B cell (primary cell): ENCODE measurements around the gene AKTIP. TPM values are rescaled to one million over a fixed set of nuclear protein-coding genes. Genes with fewer than 3 reads are reported as not detected.

Experiments
- ATAC-seq: fragments of 200-7000 bp; cut with Tn5 transposase; one replicate; pipeline ENCODE4 v1.10.0; 2021; ENCODE audit warnings: low read depth, mild to moderate bottlenecking, moderate number of reproducible peaks, moderate library complexity
- CTCF ChIA-PET: fragments of 350-600 bp; sonication (Branson Sonifier 250); formaldehyde crosslinking; loops from one replicate; lab custom pipeline; 2021; ENCODE audit warnings: antibody characterized with exemption, inconsistent platforms; lab: Charles Lee
- POLR2A ChIA-PET: fragments of 350-600 bp; sonication (Branson Sonifier 250); formaldehyde crosslinking; loops from one replicate; lab custom pipeline; 2021; ENCODE audit warnings: antibody characterized with exemption; lab: Charles Lee
- DNase-seq: peaks from one replicate; pipeline ENCODE4 v3.0.0; 2013
- H2AFZ ChIP-seq: 2 replicates; pipeline ENCODE4 v1.6.1; 2012; ENCODE audit warnings: mild to moderate bottlenecking, low read depth, low read length; ENCODE audit not compliant: insufficient read depth, poor library complexity, severe bottlenecking
- H3K27ac ChIP-seq, 2 donors: 1 replicate in 1 of 2; 2 replicates in 1 of 2; pipeline ENCODE4 v1.5.1; 2012 to 2013; ENCODE audit warnings: low read length in 2 of 2, mild to moderate bottlenecking in 2 of 2, moderate library complexity in 1 of 2
- H3K27me3 ChIP-seq, 4 experiments: fragments of 200-600 bp in 1 of 4; sonication (generic) in 1 of 4; replicated peaks in 1 of 4; 1 replicate in 2 of 4; 2 replicates in 2 of 4; pipeline versions ENCODE4 v1.6.1 to v1.7.0; 2013 to 2016; ENCODE audit warnings: low read length in 3 of 4, mild to moderate bottlenecking in 2 of 4, mixed read lengths in 1 of 4, moderate library complexity in 1 of 4; ENCODE audit not compliant: insufficient read depth in 4 of 4, control insufficient read depth in 3 of 4; ENCODE audit errors: control extremely low read depth in 1 of 4
- H3K36me3 ChIP-seq, 2 experiments: replicated peaks in 1 of 2; 1 replicate in 1 of 2; 2 replicates in 1 of 2; pipeline versions ENCODE4 v1.6.1 to v1.7.1; 2013; ENCODE audit warnings: low read length in 1 of 2; ENCODE audit not compliant: insufficient read depth in 2 of 2, control insufficient read depth in 1 of 2; ENCODE audit errors: control extremely low read depth in 1 of 2, extremely low read depth in 1 of 2
- H3K4me1 ChIP-seq, 2 donors: fragments of 200-600 bp in 1 of 2; sonication (generic) in 1 of 2; 1 replicate in 1 of 2; 2 replicates in 1 of 2; pipeline versions ENCODE4 v1.5.1 to v1.6.1; 2013 to 2017; ENCODE audit warnings: low read length in 2 of 2; ENCODE audit not compliant: control insufficient read depth in 2 of 2, insufficient read depth in 2 of 2
- H3K4me2 ChIP-seq: replicated peaks from 2 replicates; pipeline ENCODE3; 2012; ENCODE audit warnings: mild to moderate bottlenecking, low read depth, low read length; ENCODE audit not compliant: poor library complexity, severe bottlenecking
- H3K4me3 ChIP-seq, 5 experiments: fragments of 200-600 bp in 1 of 5; sonication (generic) in 1 of 5; 1 replicate in 3 of 5; 2 replicates in 2 of 5; pipeline versions ENCODE4 v1.5.1 to v1.7.0; 2011 to 2016; ENCODE audit warnings: low read length in 4 of 5, mild to moderate bottlenecking in 4 of 5, low read depth in 2 of 5, control low read depth in 1 of 5, moderate library complexity in 1 of 5; ENCODE audit not compliant: insufficient read depth in 1 of 5; ENCODE audit errors: control extremely low read depth in 1 of 5, extremely low read depth in 1 of 5
- H3K79me2 ChIP-seq: fragments of 200-600 bp; sonication (generic); one replicate; pipeline ENCODE4 v1.6.0; 2016; ENCODE audit warnings: low read length; ENCODE audit not compliant: control insufficient read depth, insufficient read depth
- H3K9ac ChIP-seq: fragments of 200-600 bp; sonication (generic); 2 replicates; pipeline ENCODE4 v1.6.1; 2017; ENCODE audit warnings: mild to moderate bottlenecking, low read length, moderate library complexity
- H3K9me3 ChIP-seq, 3 donors: one replicate each; pipeline versions ENCODE4 v1.6.1 to v1.7.1; 2013; ENCODE audit warnings: low read length in 2 of 3; ENCODE audit not compliant: control insufficient read depth in 2 of 3, insufficient read depth in 1 of 3; ENCODE audit errors: control extremely low read depth in 1 of 3
- H4K20me1 ChIP-seq: 2 replicates; pipeline ENCODE4 v1.6.0; 2012; ENCODE audit warnings: mild to moderate bottlenecking, low read length; ENCODE audit not compliant: insufficient read depth, control insufficient read depth, poor library complexity, severe bottlenecking
- H3K27ac Mint-ChIP-seq: one replicate; pipeline ENCODE4 v1.8.0; 2021; ENCODE audit warnings: mixed read lengths
- H3K27me3 Mint-ChIP-seq: one replicate; pipeline ENCODE4 v1.8.0; 2021; ENCODE audit warnings: mixed read lengths
- H3K4me1 Mint-ChIP-seq: one replicate; pipeline ENCODE4 v1.8.0; 2021; ENCODE audit warnings: mixed read lengths
- H3K4me3 Mint-ChIP-seq: one replicate; pipeline ENCODE4 v1.8.0; 2021; ENCODE audit warnings: mixed read lengths
- H3K9me3 Mint-ChIP-seq: one replicate; pipeline ENCODE4 v1.8.0; 2022; ENCODE audit warnings: mixed read lengths; ENCODE audit not compliant: insufficient read depth
- CTCF ChIP-seq: fragments of 200-600 bp; IDR thresholded peaks from one replicate; pipeline ENCODE4 v1.8.0; 2022; ENCODE audit warnings: antibody characterized with exemption, mild to moderate bottlenecking
- EZH2 ChIP-seq: IDR thresholded peaks from 2 replicates; pipeline ENCODE4 v1.6.1; 2012; ENCODE audit warnings: borderline replicate concordance, low read depth, mild to moderate bottlenecking, moderate library complexity, low read length; ENCODE audit not compliant: insufficient read depth, poor library complexity, severe bottlenecking
- WGBS: methylation state at CpG from one replicate; pipeline ENCODE4 v1.1.5; 2013; ENCODE audit warnings: missing lambda C conversion rate; ENCODE audit not compliant: insufficient coverage; 5-methylcytosine and 5-hydroxymethylcytosine counted together
- intact Hi-C: fragments of 100-400 bp; cut with micrococcal nuclease; formaldehyde crosslinking; loops from one replicate; pipeline ENCODE4 v1.10.0; 2022
- polyA plus RNA-seq: library from polyadenylated mRNA; depleted of rRNA; stranded (reverse); fragments of >200 nt; gene quantifications from 2 replicates; pipeline ENCODE4 v1.2.3, GENCODE V29; 2012
- total RNA-seq, 2 donors: library from RNA; stranded (reverse); fragments of 120-200 nt in 1 of 2; gene quantifications; 1 replicate in 1 of 2; 2 replicates in 1 of 2; pipeline versions ENCODE4 v1.2.3 to v1.2.4, GENCODE V29; 2013 to 2022

Gene AKTIP
- total and polyA plus RNA-seq, 2 donors (not counting 1 experiment from before 2014, with no cell fraction given): 12.6 to 24.0 TPM

- Mint-ChIP-seq H3K4me3 (no peak overlapping the region), H3K4me1 (peaks cover 15% of the 10 kb centered on the region), H3K27me3 (peaks cover 21% of the 10 kb centered on the region), H3K9me3 (no peaks in the 10 kb centered on the region), H3K27ac (no peak overlapping the region)
- Histone ChIP-seq H3K4me3 (no peak overlapping the region), H3K36me3 (no peaks in the 10 kb centered on the region), H3K27ac (no peak overlapping the region), H4K20me1 (no peaks in the 10 kb centered on the region), H3K4me2 (peak overlapping the region; percentile 41), H2AFZ (peak overlapping the region; percentile 59), H3K9me3 (no peaks in the 10 kb centered on the region), H3K79me2 (no peaks in the 10 kb centered on the region), H3K4me1 (peaks cover 9 to 12% of the 10 kb centered on the region in 2 donors), H3K27me3 (peaks cover 0 to 10% (median 2%) of the 10 kb centered on the region in 4 experiments), H3K9ac (no peak overlapping the region)
- ChIA-PET POLR2A (no interaction called here), CTCF (interaction anchor here (0.6 to 2.5 kb wide), 14 partner anchors 8 to 1755 kb away, joined by 3 to 9 read pairs (median 4); no protein-coding TSS in a partner anchor)
- intact Hi-C loops: loop anchor here (5.0 kb wide), 1 partner anchor 1822 kb away; no protein-coding TSS in a partner anchor
- ATAC-seq: peak; percentile 74
- WGBS: 32% methylated on average over 14 of the region's 18 CpGs
- DNase-seq: peak; percentile 72
- TF ChIP-seq EZH2: no peak
- TF ChIP-seq CTCF: peak; percentile 78
Observed at GRCh38 chr16:53549970-53550690, 47.1 kb upstream of the AKTIP start.

- no peak overlapping the region for H3K27ac Mint-ChIP-seq
- no peak for DNase-seq
- peaks cover 41% of the 10 kb centered on the region for H3K27me3 Mint-ChIP-seq
- TF ChIP-seq EZH2 (no peak), CTCF (no peak)
- POLR2A ChIA-PET: interaction anchor here (0.5 kb wide), 1 partner anchor 43 kb away, joined by 3 read pairs; no protein-coding TSS in a partner anchor
- no peak overlapping the region for H2AFZ ChIP-seq
- no peak overlapping the region for H3K9ac ChIP-seq
- peaks cover 15% of the 10 kb centered on the region for H3K4me1 Mint-ChIP-seq
- ATAC-seq: no peak
- no peaks in the 10 kb centered on the region for H3K36me3 ChIP-seq
- H3K27ac ChIP-seq: no peak overlapping the region
- peaks cover 0 to 11% (median 3%) of the 10 kb centered on the region in 4 experiments for H3K27me3 ChIP-seq
- no peak overlapping the region for H3K4me3 ChIP-seq
- CTCF ChIA-PET: interaction anchor here (0.5 to 1.0 kb wide), 2 partner anchors 10 to 13 kb away, joined by 3 to 4 read pairs; no protein-coding TSS in a partner anchor
- WGBS: 58% methylated on average over 2 of the region's 4 CpGs
- no peaks in the 10 kb centered on the region for H3K9me3 Mint-ChIP-seq
- no peaks in the 10 kb centered on the region for H3K79me2 ChIP-seq
- H3K4me2 ChIP-seq: no peak overlapping the region
- intact Hi-C loops: no loop called here
- H4K20me1 ChIP-seq: no peaks in the 10 kb centered on the region
- no peak overlapping the region for H3K4me3 Mint-ChIP-seq
- no peaks in the 10 kb centered on the region for H3K9me3 ChIP-seq
- peaks cover 9 to 12% of the 10 kb centered on the region in 2 donors for H3K4me1 ChIP-seq
Observed at GRCh38 chr16:53546988-53547391, 44.0 kb upstream of the AKTIP start.
